Hematopoietic multipotent progenitor cell treated with erythropoietin and hydrocortisone succinate and interleukin-3 and kit ligand, for 17 days (in vitro differentiated cells): ENCODE measurements around the gene NAPEPLD.
"Not testable (repeated sequence)": the region's sequence is repeated elsewhere in the genome, so short reads cannot be mapped to it uniquely, and the experiment has no call there.

Experiments used
- DNase-seq: peaks from one replicate; pipeline ENCODE4 v3.0.0-alpha.2; 2015; ENCODE audit warnings: low spot score

Gene NAPEPLD

DNA sequence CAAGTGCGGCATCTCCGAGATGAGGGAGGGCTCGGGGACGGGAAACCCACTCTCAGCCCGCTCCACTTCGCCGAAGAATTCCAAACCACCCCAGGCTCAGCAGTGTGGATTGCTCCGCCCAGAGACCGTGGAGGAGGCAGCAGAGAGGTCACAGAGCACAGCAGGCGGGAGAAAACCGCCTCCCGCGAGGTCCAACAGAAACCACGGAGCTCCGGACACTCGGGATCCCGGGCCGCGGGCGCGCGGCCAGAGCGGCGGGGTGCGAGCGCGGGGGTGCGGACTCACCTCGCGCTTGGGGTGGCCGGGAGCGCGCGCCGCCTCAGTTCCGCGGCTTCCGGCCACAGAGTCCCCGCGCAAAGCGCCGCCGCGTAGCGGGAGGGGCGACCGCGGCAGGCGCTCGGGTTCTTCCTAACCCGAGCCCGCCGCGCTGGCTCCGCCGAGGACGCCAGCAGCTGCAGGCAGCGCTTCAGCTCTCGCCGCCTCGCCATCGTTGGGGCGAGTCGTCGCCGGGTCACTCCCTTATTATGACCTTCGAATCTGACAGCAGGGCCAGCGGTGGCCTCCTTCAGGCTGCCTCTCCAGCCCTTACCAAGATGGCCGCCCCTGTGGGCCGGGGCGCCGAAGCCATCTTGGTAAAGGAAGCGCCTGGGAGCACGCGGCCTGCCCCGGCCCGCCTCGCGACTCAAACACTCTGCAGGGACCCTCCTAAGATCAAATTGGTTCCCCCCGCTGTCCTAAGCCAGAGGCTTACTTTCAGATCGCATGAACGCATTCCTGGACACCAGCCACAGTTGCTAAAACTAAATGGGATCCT is at the start of gene NAPEPLD:
NAPEPLD (minus strand) TSS at position 106 of the 814 bp plus-strand sequence. CDS start 20,323 bp downstream, outside the sequence.
- peak; percentile 86 for DNase-seq

DNA sequence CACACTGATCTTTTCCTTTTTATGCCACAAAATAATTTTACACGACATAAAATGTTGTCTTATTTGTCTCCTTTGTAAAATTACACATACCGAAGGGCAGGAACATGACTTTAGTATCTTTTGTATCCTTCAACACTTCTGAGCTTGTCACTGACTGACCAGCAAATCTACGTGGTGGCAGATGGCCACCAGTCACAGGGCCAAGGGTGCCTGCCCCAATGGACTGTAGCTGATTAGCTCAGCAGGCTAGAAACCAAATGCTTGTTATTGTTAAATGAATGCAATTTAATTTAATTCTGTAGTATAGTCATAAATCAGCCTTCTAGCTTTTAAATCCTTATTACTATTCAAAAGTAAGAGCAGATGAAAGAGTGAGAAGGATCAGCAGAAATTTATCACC is 49.2 kb upstream of the NAPEPLD start:
- DNase-seq: not testable (repeated sequence)

DNA sequence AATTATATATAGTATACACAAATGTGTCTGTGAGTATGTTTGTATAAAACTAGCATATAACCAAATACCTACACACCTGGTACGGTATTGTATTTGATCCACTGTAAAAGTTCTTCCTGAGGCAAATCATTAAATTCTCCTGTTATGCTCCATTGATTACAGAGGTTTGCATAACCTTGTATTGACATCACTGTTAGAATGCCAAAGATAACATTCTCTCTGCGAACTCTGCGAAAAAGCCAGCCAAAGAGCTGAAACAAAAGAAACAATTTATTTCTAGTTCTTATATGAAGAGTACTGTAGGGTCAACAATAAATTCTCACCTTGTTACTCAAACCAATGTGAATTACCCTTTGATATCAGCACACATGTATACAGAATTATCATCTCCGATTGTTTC is 46.5 kb upstream of the NAPEPLD start:
- DNase-seq: not testable (repeated sequence)

DNA sequence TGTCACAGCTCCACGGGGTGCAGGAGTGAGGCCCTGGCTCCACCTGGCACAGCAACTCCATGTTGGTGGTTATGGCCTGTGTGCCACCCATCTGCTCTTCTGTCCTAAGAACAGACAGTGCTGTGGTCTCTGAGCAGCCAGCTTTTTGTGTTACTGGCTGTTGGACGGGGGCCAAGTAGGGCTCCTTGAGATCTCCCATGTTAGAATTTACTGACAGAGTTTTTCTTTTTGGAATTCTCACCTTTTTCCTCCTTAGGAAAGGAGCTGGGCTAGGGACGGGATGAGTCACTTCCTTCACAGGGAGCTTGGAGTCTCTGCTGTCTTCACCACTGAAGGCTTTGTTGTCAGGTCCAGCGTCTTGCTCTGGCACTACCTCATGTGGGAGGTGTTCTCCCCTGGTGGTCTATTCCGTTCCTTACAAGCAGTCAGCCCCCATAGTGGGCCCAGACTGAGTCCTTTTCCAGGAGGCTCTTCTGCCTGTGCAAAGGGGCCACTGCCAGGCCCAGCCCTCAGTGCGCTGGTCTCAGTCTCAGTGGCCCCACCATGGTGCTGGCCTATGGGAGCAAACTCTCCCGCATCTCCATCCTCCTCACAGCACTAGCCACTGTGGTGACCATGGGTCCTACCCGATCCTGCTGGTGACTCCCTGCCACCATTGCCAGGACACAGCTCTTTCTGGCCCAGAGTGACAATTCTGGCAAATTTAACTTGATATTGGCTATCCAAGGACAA is 23.7 kb upstream of the NAPEPLD start:
- not testable (repeated sequence) for DNase-seq

DNA sequence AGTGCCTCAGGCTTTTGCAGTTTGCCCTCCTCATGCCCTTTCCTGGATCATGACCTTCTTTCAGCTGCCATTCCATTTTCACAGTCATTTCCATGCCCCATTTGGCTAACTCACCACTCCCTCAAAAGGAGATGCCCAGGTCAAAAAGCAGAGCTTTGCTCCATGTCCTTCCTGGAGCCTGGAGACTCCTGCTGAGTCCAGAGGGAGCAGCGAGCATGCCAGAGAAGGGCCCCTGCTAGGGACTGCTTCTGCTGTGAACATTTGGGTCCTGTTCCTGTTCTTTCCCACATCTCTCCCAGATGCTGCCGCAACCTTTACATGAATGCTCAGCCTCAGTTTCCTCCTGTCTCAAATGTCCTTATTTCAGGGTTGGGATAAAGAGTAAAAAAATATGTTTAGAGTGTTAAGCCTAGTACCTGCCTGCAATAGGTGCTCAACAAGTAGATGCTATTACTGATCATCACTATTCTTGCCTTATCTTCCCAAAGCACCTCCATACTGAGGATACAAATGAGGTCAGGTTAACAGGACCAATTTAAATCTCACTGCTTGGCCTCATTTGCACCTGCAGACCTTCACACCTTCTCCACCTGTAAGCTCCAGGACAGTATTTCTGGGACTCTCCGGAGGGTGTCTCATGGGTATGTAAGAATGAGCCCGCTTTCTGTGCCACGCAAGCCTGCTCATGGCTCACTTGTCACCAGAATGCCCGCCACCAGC is 23.0 kb upstream of the NAPEPLD start:
- not testable (repeated sequence) for DNase-seq

DNA sequence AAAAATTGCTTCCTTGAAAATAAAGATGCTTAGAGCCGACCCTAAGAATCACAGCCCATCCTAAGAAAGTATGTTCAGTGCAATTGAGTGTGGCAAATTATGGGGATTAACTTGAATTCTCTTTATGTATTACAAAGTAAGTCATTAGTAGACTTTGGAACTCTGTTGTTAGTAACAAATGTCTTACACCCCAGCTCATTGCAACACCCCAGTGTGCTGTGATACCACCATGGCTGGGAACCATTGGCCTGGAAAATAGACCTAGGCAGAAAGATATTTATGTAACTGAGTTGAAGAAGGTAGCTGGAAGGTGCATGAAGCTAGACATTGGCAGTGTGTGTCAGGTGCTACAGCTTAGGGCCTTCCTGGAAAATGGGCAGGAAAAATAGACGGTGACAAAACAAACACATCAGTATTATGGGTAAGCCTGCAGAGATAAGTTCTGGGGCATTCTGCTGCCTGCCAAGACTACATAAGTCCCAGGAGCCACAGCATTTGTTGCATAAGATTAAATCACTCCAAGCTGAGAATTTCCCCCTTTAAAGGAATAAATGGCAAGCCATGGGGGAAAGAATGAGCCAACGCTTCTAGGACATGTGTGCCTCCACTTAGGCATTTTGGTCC is 18.1 kb upstream of the NAPEPLD start:
- not testable (repeated sequence) for DNase-seq

DNA sequence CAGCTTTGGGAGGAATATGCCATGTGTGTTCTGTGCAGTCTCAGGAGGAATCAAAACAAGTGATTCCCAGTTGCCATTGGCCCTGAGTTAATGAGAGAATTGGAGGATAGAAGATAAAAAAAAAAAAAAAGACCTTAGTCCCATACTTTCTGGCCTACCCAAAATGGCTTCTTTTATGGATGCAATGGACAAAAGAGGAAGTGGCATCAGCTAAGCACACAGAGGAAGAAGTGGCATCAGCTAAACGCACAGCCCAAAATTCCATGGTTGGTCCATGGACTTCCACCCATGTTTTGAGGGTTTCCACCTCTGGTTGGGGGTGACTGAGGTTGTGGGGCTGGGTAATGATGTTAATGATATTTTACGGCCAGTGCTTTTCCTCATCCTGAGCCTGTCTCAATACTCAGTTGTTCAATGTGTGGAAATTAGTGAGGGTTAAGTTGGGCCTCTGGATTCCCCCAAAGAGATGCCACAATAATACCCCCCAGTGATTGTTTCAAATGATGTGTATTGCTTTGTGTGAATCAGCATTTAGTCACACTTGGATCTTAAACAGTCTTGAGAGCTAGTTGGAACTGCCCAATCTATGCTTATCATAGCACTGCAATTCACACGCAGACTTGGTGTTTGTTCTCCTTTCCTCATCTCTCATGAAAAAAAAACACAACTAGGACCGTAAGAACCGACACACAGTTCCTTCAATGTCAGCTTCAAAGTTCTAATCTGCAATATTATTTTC is 14.4 kb upstream of the NAPEPLD start:
- DNase-seq: not testable (repeated sequence)

DNA sequence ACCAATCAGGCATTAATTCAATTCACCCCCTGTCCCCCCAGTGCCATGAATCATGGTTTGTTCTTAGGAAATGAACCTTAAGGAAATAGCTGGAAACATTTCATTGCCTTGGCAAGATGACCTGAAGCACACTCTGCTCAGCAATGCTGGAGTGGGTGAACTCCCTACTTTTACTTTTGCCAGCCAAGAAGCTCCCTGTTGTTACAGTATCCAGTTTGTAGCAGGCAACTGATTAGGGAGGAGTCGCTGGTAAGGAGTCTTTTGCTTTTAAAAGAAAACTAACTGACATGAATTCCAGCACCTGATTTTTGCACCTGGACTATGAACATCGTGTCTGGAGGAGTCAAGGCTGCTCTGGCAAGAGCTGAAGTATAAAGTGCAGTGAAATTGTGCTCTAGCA is 13.7 kb upstream of the NAPEPLD start:
- not testable (repeated sequence) for DNase-seq

DNA sequence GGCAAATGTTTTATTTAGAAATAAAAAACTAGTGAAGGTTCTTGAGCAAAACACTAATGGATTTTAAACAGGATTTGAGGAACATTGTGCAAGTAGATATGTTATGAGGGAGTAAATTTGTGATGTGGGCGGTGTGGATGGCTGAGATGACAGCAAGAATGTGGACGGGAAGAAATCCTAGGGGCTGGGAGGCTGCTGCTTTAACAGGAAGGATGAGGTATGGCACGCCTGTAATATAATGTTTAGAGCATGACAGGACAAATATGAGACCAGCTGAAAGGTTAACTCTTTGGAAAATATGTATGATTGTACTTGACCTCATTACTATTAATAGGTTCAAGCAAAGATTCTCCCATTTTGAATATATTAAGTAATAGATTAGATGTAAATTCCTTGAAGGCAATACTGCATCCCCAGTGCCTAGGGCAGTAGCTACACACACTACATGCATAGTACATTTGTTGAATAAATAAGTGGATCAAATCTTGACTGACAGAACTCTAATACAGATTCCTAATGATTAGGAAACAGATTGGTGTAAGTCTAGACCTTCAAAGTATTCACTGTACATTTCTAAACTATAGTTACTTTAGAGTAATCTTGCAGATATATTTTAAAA is 13.2 kb upstream of the NAPEPLD start:
- DNase-seq: not testable (repeated sequence)

DNA sequence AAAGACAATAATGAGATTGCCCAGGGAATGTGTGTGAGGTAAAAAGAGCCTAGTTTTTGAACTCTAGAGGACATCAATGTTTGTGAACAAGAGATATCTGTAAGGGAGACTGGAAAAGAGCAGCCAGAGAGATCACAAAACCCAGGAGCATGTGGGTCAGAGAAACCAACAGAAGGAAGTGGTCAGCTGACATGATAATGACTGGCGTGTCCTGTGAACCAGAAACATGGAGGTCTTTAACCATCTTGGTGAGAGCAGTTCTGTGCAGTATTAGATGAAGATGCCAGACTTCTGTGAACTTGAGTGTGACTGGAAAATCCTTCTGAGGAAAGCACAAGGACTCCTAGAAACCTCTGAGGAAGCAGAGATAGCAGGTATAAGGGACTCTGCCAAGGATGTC is 10.2 kb upstream of the NAPEPLD start:
- not testable (repeated sequence) for DNase-seq

DNA sequence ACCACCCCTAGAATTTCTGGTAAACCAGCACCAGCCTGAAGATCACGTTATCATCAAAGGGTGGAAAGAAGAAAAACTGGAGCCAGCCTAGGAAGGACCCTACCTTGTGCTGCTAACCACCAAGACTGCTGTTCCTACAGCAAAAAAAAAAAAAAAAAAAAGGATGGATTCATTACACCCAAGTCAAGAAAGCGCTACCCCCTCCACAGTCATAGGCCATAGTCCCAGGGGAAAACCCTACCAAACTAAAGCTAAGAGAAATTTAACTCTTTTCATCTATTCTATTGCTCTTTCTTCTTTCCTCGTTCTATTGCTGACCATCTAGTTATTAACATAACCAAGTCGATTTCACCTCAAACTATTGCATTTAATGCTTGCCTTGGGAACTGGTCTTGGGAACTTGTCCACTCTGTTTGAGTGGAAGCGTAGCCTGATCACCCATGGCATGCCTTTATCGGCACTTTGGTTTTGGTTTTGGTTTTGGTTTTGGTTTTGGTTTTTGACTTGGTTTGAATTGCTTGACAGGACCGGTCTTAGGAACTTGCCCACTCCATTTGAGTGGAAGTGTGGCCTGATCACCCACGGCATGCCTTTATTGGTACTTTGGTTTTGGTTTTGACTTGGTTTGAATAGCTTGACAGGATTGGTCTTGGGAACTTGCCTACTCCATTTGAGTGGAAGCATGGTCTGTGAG is 6.6 kb upstream of the NAPEPLD start:
- DNase-seq: peak; percentile 22

DNA sequence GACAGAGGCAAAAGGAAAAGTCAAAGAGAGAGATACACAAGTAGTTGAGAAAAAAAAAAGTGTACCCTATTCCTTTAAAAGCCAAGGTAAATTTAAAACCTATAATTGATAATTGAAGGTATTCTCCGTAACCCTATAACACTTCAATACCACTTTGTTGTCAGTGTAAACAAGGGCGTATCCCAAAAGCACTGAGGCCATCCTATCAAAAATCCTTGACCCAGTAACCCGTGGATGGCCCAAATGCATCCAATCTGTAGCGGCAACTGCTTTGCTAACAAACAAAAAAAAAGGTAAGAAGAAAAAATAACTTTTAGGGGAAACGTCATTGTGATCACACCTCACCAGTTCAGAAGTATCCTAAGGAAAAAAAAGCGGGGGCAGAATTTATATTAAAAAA is 5.1 kb upstream of the NAPEPLD start:
- peak; percentile 35 for DNase-seq

DNA sequence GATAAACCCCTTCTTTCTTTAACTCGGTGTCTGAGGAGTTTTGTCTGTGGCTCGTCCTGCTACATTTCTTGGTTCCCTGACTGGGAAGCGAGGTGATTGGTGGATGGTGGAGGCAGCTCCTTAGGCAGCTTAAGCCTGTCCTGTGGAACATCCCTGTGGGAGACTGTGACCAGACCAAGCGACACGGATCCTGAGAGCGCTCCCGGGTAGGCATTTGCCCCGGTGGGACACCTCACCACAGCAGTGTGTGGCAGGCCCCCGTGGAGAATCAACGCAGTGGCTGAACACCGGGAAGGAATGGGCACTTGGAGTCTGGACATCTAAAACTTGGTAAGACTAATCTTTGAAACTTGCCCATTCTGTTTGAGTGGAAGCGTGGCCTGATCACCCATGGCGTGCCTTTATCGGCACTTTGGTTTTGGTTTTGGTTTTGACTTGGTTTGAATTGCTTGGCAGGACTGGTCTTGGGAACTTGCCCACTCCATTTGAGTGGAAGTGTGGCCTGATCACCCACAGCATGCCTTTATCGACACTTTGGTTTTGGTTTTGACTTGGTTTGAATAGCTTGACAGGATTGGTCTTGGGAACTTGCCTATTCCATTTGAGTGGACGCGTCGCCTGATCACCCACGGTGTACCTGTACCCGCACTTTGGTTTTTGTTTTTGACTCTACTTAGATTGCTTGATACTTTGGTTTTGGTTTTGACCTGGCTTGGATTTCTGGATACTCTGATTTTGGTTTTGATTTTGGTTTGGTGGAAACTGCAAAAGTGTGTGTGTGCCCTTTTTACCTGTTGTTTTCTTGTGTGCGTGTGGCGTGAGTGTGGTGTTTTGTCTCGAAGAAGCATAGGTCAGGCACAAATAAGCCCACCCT is 4.1 kb upstream of the NAPEPLD start:
- DNase-seq: peak; percentile 33

DNA sequence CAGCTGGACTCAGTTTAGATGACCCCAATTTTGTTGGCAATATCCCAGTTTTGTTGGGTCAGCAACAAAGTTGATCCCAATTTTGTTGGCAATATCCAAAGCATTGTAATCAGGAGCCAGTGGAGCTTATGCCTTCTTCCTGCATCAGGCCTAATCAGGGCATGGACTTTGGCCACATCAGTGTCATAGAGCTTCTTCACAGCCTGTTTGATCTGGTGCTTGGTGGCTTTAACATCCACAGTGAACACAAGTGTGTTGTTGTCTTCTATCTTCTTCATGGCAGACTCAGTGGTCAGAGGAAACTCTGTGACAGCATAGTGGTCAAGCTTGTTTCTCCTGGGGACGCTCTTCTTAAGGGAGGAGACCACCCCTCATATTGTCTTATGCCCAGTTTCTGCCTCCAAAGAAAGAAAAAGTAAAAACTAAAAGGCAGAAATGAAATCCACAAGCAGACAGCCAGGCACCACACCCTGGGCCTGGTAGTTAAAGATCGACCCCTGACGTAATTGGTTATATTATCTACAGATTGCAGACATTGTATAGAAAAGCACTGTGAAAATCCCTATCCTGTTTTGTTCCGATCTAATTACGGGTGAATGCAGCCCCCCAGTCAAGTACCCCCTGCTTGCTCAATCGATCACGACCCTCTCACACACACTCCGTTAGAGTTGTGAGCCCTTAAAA is 3.2 kb upstream of the NAPEPLD start:
- peak; percentile 53 for DNase-seq

DNA sequence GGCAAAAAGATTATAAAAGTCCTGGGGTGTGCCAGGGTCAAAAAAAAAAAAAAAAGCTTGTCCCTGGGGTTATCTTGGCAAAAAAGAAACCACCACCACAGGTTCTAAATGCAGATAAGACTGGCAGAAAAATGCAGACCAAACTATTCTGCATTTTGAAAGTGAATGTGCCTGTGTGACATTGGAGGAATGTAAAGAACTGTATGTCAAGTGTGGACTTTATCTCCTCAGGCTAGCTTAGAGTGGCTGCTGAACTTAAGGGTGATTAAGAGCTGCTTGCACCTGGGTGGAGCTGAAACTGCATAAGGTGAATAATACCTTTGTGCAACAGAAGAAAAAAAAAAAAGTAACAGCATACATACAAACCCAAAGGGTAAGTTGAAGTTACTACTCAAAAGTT is 1.3 kb upstream of the NAPEPLD start:
- peak; percentile 76 for DNase-seq

DNA sequence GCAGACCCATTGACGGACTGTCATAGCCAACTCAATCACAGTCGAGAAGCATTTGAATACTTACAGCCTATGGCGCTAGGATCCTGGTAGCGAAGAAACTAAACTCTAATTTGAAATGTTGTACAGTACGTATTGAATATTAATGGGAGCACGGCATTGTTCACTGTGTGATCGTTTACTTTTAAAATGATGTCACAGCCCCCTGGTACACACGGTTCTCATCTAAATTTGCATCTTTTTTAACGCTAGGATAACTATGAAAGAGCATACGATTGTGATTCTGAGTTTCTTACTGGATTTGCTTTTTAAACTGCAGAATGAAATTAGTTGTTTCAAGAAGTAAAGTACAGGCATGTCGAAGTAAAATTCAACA is 895 bp upstream of the NAPEPLD start:
- DNase-seq: no peak

DNA sequence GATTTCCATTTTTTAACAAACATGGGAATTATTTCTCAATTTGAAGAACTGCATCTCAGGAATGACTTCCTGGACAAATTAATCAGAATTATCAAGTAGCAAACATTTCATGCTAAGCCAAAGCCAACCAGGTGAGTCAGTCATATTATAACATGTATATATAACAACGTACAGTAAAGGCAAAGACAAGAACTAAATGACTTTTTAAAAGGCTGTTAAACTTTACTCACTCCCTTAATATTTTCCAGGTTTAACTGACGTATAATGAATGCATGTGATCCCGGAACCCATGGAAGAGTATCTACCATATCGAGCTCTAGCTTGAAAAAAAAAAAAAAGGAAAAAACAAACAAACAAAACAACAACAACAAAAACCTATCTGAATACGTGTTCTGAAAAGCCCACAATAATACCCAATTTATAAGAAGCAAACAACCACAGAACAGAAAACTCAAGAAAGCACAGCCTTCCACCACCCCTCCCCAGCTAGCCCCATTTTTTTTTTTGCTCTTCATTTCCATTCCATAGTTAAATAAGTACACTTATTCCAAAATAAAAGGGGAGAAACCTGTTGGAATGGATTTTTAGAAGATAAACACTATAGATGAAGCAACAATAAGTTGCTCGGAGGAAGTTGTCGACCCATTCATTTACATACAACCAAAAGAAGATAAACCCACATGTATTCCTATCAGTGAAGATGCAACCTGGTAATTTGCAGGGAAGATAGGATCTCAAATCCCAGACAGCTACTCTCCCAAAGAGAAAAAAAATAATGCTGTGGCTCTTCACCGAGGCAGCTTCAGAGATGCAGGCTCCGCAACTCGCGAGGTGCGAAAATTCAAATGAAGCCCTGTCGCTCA is 537 bp downstream of the NAPEPLD start:
- DNase-seq: peak; percentile 44

DNA sequence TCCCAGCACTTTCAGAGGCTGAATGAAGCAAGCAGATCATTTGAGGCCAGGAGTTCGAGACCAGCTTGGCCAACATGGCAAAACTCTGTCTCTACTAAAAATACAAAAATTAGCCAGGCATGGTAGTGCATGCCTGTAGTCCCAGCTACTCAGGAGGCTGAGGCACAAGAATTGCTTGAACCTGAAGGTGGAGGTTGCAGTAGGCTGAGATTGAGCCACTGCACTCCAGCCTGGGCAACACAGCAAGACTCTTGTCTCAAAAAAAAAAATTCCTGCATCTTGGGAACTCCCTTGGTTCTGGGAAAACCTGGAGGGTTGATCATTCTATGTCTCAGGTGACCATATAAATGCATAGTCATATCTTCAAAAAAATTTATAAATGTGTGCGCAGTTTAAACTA is 4.1 kb downstream of the NAPEPLD start:
- not testable (repeated sequence) for DNase-seq
